Neural progenitor cell (in vitro differentiated cells): ENCODE data around the gene TRIM2.

Source experiments
- CTCF ChIP-seq: fragments of 200-600 bp; sonication (generic); IDR thresholded peaks from 2 replicates; pipeline ENCODE4 v1.5.1; 2017; ENCODE audit warnings: antibody characterized with exemption, mild to moderate bottlenecking
- EZH2 ChIP-seq: fragments of 200-600 bp; sonication (generic); IDR thresholded peaks from 2 replicates; pipeline ENCODE4 v1.6.1; 2017; ENCODE audit warnings: antibody characterized with exemption, mild to moderate bottlenecking, moderate library complexity
- EZH2phosphoT487 ChIP-seq: fragments of 200-600 bp; sonication (generic); IDR thresholded peaks from 2 replicates; pipeline ENCODE4 v1.6.1; 2017; ENCODE audit warnings: antibody characterized with exemption

DNA sequence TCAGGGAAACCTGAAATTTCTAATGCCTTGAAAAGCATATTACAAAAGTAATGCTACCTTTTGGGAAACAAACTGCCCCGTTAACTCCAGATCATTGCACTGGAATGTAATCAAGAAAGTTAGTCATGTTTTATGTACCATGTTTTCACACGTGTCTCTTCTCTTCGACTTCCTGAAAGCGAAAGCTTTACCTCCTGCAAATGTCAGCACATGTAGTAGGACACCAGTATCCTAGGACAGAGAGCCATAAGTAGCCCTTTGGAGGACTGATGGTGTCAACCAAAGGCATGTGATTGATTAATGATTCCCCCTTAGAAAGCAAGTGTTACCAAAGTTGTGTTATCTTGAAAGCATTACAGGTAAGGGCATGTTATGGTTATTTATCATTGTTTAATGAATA is 131.4 kb downstream of the TRIM2 start:
- TF ChIP-seq CTCF (no peak), EZH2 (no peak), EZH2phosphoT487 (no peak)
